ENCODE data around the gene LCN1.

Gene LCN1

GRCh38 chr9:135520916-135521607 is at the start of gene LCN1:
TSS of gene LCN1 (plus strand) at chr9:135521440. CDS start at chr9:135521498, 58 bp downstream.
- no peak for DNase-seq

- no peak for DNase-seq
Observed at GRCh38 chr9:135471791-135472640, 49.2 kb upstream of the LCN1 start.

- no peak for DNase-seq
Observed at GRCh38 chr9:135473972-135474543, 47.2 kb upstream of the LCN1 start.

- DNase-seq: no peak
Observed at GRCh38 chr9:135474915-135475314, 46.3 kb upstream of the LCN1 start.

- no peak for DNase-seq
Observed at GRCh38 chr9:135476561-135477355, 44.5 kb upstream of the LCN1 start.

GRCh38 chr9:135478191-135478590 is 43.0 kb upstream of the LCN1 start:
- DNase-seq: no peak

- no peak for DNase-seq
Observed at GRCh38 chr9:135478829-135479468, 42.3 kb upstream of the LCN1 start.

GRCh38 chr9:135479469-135480052 is 41.7 kb upstream of the LCN1 start, which contains the start of gene PPP1R26:
TSS of gene PPP1R26 (plus strand) at chr9:135479782. CDS start at chr9:135484511, 4,729 bp downstream.
- DNase-seq: no peak

- no peak for DNase-seq
Observed at GRCh38 chr9:135480071-135480939, 40.9 kb upstream of the LCN1 start.

GRCh38 chr9:135480940-135481310 is 40.3 kb upstream of the LCN1 start:
- DNase-seq: no peak

- DNase-seq: no peak
Observed at GRCh38 chr9:135482015-135482754, 39.1 kb upstream of the LCN1 start.

GRCh38 chr9:135484460-135485277 is 36.6 kb upstream of the LCN1 start:
- no peak for DNase-seq

- no peak for DNase-seq
Observed at GRCh38 chr9:135485385-135485784, 35.9 kb upstream of the LCN1 start.

GRCh38 chr9:135485832-135486231 is 35.4 kb upstream of the LCN1 start:
- no peak for DNase-seq

- DNase-seq: no peak
Observed at GRCh38 chr9:135486267-135487065, 34.8 kb upstream of the LCN1 start.

GRCh38 chr9:135487281-135488012 is 33.8 kb upstream of the LCN1 start:
- no peak for DNase-seq

- DNase-seq: no peak
Observed at GRCh38 chr9:135488013-135488330, 33.3 kb upstream of the LCN1 start.

GRCh38 chr9:135488527-135488926 is 32.7 kb upstream of the LCN1 start:
- DNase-seq: no peak
